ENCODE results near the gene DCDC1.

The DCDC1 gene

GRCh38 chr11:30826911-30827310 lies 542.6 kb downstream of the DCDC1 start:
- DNase-seq = no peak

- DNase-seq = no peak
Observed at GRCh38 chr11:30825723-30826122, 543.8 kb downstream of the DCDC1 start.

- no peak for DNase-seq
Observed at GRCh38 chr11:30823119-30823518, 546.4 kb downstream of the DCDC1 start.

- DNase-seq = no peak
Observed at GRCh38 chr11:30821438-30821965, 548.0 kb downstream of the DCDC1 start.

GRCh38 chr11:30818721-30819120 lies 550.8 kb downstream of the DCDC1 start:
- no peak for DNase-seq

GRCh38 chr11:30816959-30817880 lies 552.3 kb downstream of the DCDC1 start:
- no peak for DNase-seq

GRCh38 chr11:30815619-30816018 lies 553.9 kb downstream of the DCDC1 start:
- DNase-seq = no peak

GRCh38 chr11:30814737-30815136 lies 554.8 kb downstream of the DCDC1 start:
- no peak for DNase-seq
